Karpas-422 (cell line): ENCODE results near the gene KRT74. TPM values are rescaled to one million over a fixed set of nuclear protein-coding genes. Genes with fewer than 3 reads are reported as not detected.

Experiments used
- DNase-seq: peaks from one replicate; pipeline ENCODE4 v3.0.0-alpha.2; 2015
- H2AFZ ChIP-seq: fragments of 200-600 bp; sonication (generic); 2 replicates; pipeline ENCODE4 v1.6.1; 2014; ENCODE audit warnings: antibody characterized with exemption, low read length, mixed read lengths
- H3K27ac ChIP-seq: fragments of 200-600 bp; sonication (generic); 2 replicates; pipeline ENCODE4 v1.5.1; 2014; ENCODE audit warnings: mild to moderate bottlenecking, low read length, moderate library complexity
- H3K27me3 ChIP-seq: fragments of 200-600 bp; sonication (generic); 2 replicates; pipeline ENCODE4 v1.6.1; 2014; ENCODE audit warnings: low read length, mixed read lengths
- H3K36me3 ChIP-seq: fragments of 200-600 bp; sonication (generic); 2 replicates; pipeline ENCODE4 v1.6.1; 2014; ENCODE audit warnings: low read length, mixed read lengths; ENCODE audit not compliant: insufficient read depth
- H3K4me1 ChIP-seq: fragments of 200-600 bp; sonication (generic); 2 replicates; pipeline ENCODE4 v1.6.1; 2014; ENCODE audit warnings: mild to moderate bottlenecking, low read length, mixed read lengths
- H3K4me2 ChIP-seq: fragments of 200-600 bp; sonication (generic); 2 replicates; pipeline ENCODE4 v1.6.1; 2014; ENCODE audit warnings: low read length, low read depth, mild to moderate bottlenecking; ENCODE audit not compliant: poor library complexity, severe bottlenecking
- H3K4me3 ChIP-seq: fragments of 200-600 bp; sonication (generic); 2 replicates; pipeline ENCODE4 v1.5.1; 2014; ENCODE audit warnings: mild to moderate bottlenecking, antibody characterized with exemption, low read length, mixed read lengths
- H3K79me2 ChIP-seq: fragments of 200-600 bp; sonication (generic); 2 replicates; pipeline ENCODE4 v1.6.1; 2014; ENCODE audit warnings: mild to moderate bottlenecking, low read length, mixed read lengths
- H3K9ac ChIP-seq: fragments of 200-600 bp; sonication (generic); 2 replicates; pipeline ENCODE4 v1.6.0; 2014; ENCODE audit warnings: low read length
- H3K9me2 ChIP-seq: fragments of 200-600 bp; sonication (generic), shearing (Covaris generic); replicated peaks from 2 replicates; pipeline ENCODE4 v1.6.0; 2014; ENCODE audit warnings: mild to moderate bottlenecking, low read length, moderate library complexity; ENCODE audit not compliant: insufficient read depth
- H3K9me3 ChIP-seq: fragments of 300-700, 200-600 bp; sonication (generic); 2 replicates; pipeline ENCODE4 v1.6.1; 2014; ENCODE audit warnings: low read length, mixed read lengths
- H4K20me1 ChIP-seq: fragments of 200-600 bp; sonication (generic); 2 replicates; pipeline ENCODE4 v1.6.1; 2014; ENCODE audit warnings: mild to moderate bottlenecking, antibody characterized with exemption, low read length, low read depth; ENCODE audit not compliant: insufficient read depth
- total RNA-seq: library from RNA; depleted of rRNA; stranded (reverse); fragments of >200 nt; shearing (Covaris generic); gene quantifications from 2 replicates; pipeline ENCODE4 v1.2.3, GENCODE V29; 2014; ENCODE audit warnings: low replicate concordance; rRNA removed

Gene KRT74
- not detected in 2 replicates for total RNA-seq

- Histone ChIP-seq H3K9ac (no peak within 1 kb of the TSS), H3K4me2 (no peak within 1 kb of the TSS), H3K27me3 (no peaks in the 10 kb centered on the region), H3K4me1 (no peaks in the 10 kb centered on the region; the same call in 1 of the 2 replicates), H4K20me1 (no peaks in the 10 kb centered on the region; the same call in 1 of the 2 replicates), H3K27ac (no peak within 1 kb of the TSS), H2AFZ (no peak within 1 kb of the TSS), H3K79me2 (no peaks in the 10 kb centered on the region), H3K36me3 (no peaks in the 10 kb centered on the region), H3K9me3 (no peaks in the 10 kb centered on the region), H3K4me3 (no peak within 1 kb of the TSS), H3K9me2 (no peaks in the 10 kb centered on the region)
- no peak for DNase-seq
These were observed at the start of gene KRT74 for GRCh38 chr12:52573743-52574142. Gene KRT74, minus strand, starts transcription at chr12:52573843. Its CDS starts 66 bp downstream, at chr12:52573777.

GRCh38 chr12:52622349-52622748 lies 48.7 kb upstream of the KRT74 start:
- Histone ChIP-seq H3K4me1 (no peaks in the 10 kb centered on the region), H3K9me3 (no peaks in the 10 kb centered on the region), H3K27me3 (0 out of 2 replicates have a peak, but pooled peaks cover 4% of the 10 kb centered on the region), H2AFZ (no peak overlapping the region), H3K9me2 (no peaks in the 10 kb centered on the region), H4K20me1 (no peaks in the 10 kb centered on the region), H3K4me2 (no peak overlapping the region), H3K79me2 (no peaks in the 10 kb centered on the region), H3K27ac (no peak overlapping the region), H3K36me3 (no peaks in the 10 kb centered on the region), H3K4me3 (no peak overlapping the region), H3K9ac (no peak overlapping the region)
- DNase-seq: no peak

- Histone ChIP-seq H3K4me1 (no peaks in the 10 kb centered on the region), H3K27ac (no peak overlapping the region), H2AFZ (no peak overlapping the region), H3K9me3 (no peaks in the 10 kb centered on the region), H3K9ac (no peak overlapping the region), H3K79me2 (no peaks in the 10 kb centered on the region), H3K36me3 (no peaks in the 10 kb centered on the region), H3K27me3 (0 out of 2 replicates have a peak, but pooled peaks cover 4% of the 10 kb centered on the region), H3K9me2 (no peaks in the 10 kb centered on the region), H4K20me1 (no peaks in the 10 kb centered on the region), H3K4me3 (no peak overlapping the region), H3K4me2 (no peak overlapping the region)
- DNase-seq: no peak
These were observed 45.2 kb upstream of the KRT74 start for GRCh38 chr12:52618866-52619265.

- Histone ChIP-seq H3K9me3 (no peaks in the 10 kb centered on the region), H3K4me1 (no peaks in the 10 kb centered on the region), H3K9me2 (no peaks in the 10 kb centered on the region), H3K4me2 (no peak within 1 kb of the TSS), H3K79me2 (no peaks in the 10 kb centered on the region), H4K20me1 (no peaks in the 10 kb centered on the region), H3K27me3 (0 out of 2 replicates have a peak, but pooled peaks cover 4% of the 10 kb centered on the region), H3K9ac (no peak within 1 kb of the TSS), H3K27ac (no peak within 1 kb of the TSS), H2AFZ (no peak within 1 kb of the TSS), H3K4me3 (no peak within 1 kb of the TSS), H3K36me3 (no peaks in the 10 kb centered on the region)
- DNase-seq: no peak
These were observed 44.6 kb upstream of the KRT74 start, which contains the start of gene KRT73 for GRCh38 chr12:52618216-52618615. Gene KRT73, minus strand, starts transcription at chr12:52618559. Its CDS starts 35 bp downstream, at chr12:52618524.

GRCh38 chr12:52617403-52617785 lies 43.8 kb upstream of the KRT74 start:
- no peak for DNase-seq
- no peak overlapping the region for H3K4me3 ChIP-seq
- no peak overlapping the region for H3K9ac ChIP-seq
- H3K27ac ChIP-seq: no peak overlapping the region
- H3K4me1 ChIP-seq: no peaks in the 10 kb centered on the region
- no peak overlapping the region for H2AFZ ChIP-seq
- no peaks in the 10 kb centered on the region for H3K79me2 ChIP-seq
- no peaks in the 10 kb centered on the region for H3K9me3 ChIP-seq
- H3K4me2 ChIP-seq: no peak overlapping the region
- no peaks in the 10 kb centered on the region for H4K20me1 ChIP-seq
- no peaks in the 10 kb centered on the region for H3K27me3 ChIP-seq
- no peaks in the 10 kb centered on the region for H3K36me3 ChIP-seq
- H3K9me2 ChIP-seq: no peaks in the 10 kb centered on the region

- no peak overlapping the region for H3K4me2 ChIP-seq
- no peaks in the 10 kb centered on the region for H3K9me2 ChIP-seq
- DNase-seq: no peak
- H3K79me2 ChIP-seq: no peaks in the 10 kb centered on the region
- no peaks in the 10 kb centered on the region for H3K4me1 ChIP-seq
- no peaks in the 10 kb centered on the region for H3K27me3 ChIP-seq
- no peaks in the 10 kb centered on the region for H3K9me3 ChIP-seq
- no peak overlapping the region for H3K4me3 ChIP-seq
- H3K27ac ChIP-seq: no peak overlapping the region
- no peaks in the 10 kb centered on the region for H4K20me1 ChIP-seq
- H3K36me3 ChIP-seq: no peaks in the 10 kb centered on the region
- no peak overlapping the region for H2AFZ ChIP-seq
- no peak overlapping the region for H3K9ac ChIP-seq
These were observed 43.2 kb upstream of the KRT74 start for GRCh38 chr12:52616680-52617402.

- Histone ChIP-seq H3K9me3 (no peaks in the 10 kb centered on the region), H3K36me3 (no peaks in the 10 kb centered on the region), H4K20me1 (no peaks in the 10 kb centered on the region), H3K27me3 (no peaks in the 10 kb centered on the region), H3K9me2 (no peaks in the 10 kb centered on the region), H3K27ac (no peak overlapping the region), H3K4me2 (no peak overlapping the region), H3K79me2 (no peaks in the 10 kb centered on the region), H3K4me3 (no peak overlapping the region), H3K9ac (no peak overlapping the region), H2AFZ (no peak overlapping the region), H3K4me1 (no peaks in the 10 kb centered on the region)
- DNase-seq: no peak
These were observed 42.3 kb upstream of the KRT74 start for GRCh38 chr12:52615912-52616311.

GRCh38 chr12:52615208-52615868 lies 41.7 kb upstream of the KRT74 start:
- H3K4me1 ChIP-seq: no peaks in the 10 kb centered on the region
- no peak overlapping the region for H3K27ac ChIP-seq
- no peaks in the 10 kb centered on the region for H3K79me2 ChIP-seq
- no peaks in the 10 kb centered on the region for H3K36me3 ChIP-seq
- no peak overlapping the region for H3K4me3 ChIP-seq
- H3K4me2 ChIP-seq: no peak overlapping the region
- no peak for DNase-seq
- H4K20me1 ChIP-seq: no peaks in the 10 kb centered on the region
- H3K27me3 ChIP-seq: no peaks in the 10 kb centered on the region
- H2AFZ ChIP-seq: no peak overlapping the region
- H3K9me3 ChIP-seq: no peaks in the 10 kb centered on the region
- no peaks in the 10 kb centered on the region for H3K9me2 ChIP-seq
- H3K9ac ChIP-seq: no peak overlapping the region
